HG03139 (cell line): ENCODE measurements around the gene ABRACL.

Experiments
- ATAC-seq: cut with Tn5 transposase; IDR thresholded peaks from one replicate; pipeline ENCODE4 v1.9.1; 2021; ENCODE audit not compliant: unreplicated experiment

Gene ABRACL

GRCh38 chr6:139051396-139052060, 23.0 kb downstream of the ABRACL start:
- no peak for ATAC-seq

- ATAC-seq: no peak
Observed at GRCh38 chr6:139053382-139053781, 24.8 kb downstream of the ABRACL start.

- ATAC-seq: no peak
Observed at GRCh38 chr6:139054001-139054400, 25.5 kb downstream of the ABRACL start.

GRCh38 chr6:139055709-139056108, 27.2 kb downstream of the ABRACL start:
- no peak for ATAC-seq

GRCh38 chr6:139058029-139058428, 29.5 kb downstream of the ABRACL start:
- no peak for ATAC-seq

GRCh38 chr6:139060332-139060731, 31.8 kb downstream of the ABRACL start:
- no peak for ATAC-seq

- no peak for ATAC-seq
Observed at GRCh38 chr6:139062932-139063646, 34.5 kb downstream of the ABRACL start.

GRCh38 chr6:139064981-139065665, 36.6 kb downstream of the ABRACL start:
- no peak for ATAC-seq

GRCh38 chr6:139066080-139066479, 37.5 kb downstream of the ABRACL start:
- ATAC-seq: no peak

GRCh38 chr6:139068846-139069245, 40.3 kb downstream of the ABRACL start:
- ATAC-seq: no peak

- ATAC-seq: no peak
Observed at GRCh38 chr6:139073118-139073517, 44.6 kb downstream of the ABRACL start.

GRCh38 chr6:139079018-139079417, 50.5 kb downstream of the ABRACL start:
- ATAC-seq: no peak

GRCh38 chr6:139080255-139080920, 51.8 kb downstream of the ABRACL start:
- no peak for ATAC-seq

GRCh38 chr6:139081471-139081870, 52.9 kb downstream of the ABRACL start:
- ATAC-seq: no peak

GRCh38 chr6:139082370-139082769, 53.8 kb downstream of the ABRACL start:
- no peak for ATAC-seq

- no peak for ATAC-seq
Observed at GRCh38 chr6:139091826-139092225, 63.3 kb downstream of the ABRACL start.
